CD4-positive, alpha-beta T cell treated with Interleukin-6 for 4 hours (primary cell): ENCODE measurements around the gene ATF6.

Source experiments
- DNase-seq: peaks from one replicate; pipeline ENCODE4 v3.0.0-alpha.2; 2020; ENCODE audit warnings: mixed read lengths

ATF6 gene

GRCh38 chr1:161945306-161946060 is 179.4 kb downstream of the ATF6 start:
- no peak for DNase-seq

DNA sequence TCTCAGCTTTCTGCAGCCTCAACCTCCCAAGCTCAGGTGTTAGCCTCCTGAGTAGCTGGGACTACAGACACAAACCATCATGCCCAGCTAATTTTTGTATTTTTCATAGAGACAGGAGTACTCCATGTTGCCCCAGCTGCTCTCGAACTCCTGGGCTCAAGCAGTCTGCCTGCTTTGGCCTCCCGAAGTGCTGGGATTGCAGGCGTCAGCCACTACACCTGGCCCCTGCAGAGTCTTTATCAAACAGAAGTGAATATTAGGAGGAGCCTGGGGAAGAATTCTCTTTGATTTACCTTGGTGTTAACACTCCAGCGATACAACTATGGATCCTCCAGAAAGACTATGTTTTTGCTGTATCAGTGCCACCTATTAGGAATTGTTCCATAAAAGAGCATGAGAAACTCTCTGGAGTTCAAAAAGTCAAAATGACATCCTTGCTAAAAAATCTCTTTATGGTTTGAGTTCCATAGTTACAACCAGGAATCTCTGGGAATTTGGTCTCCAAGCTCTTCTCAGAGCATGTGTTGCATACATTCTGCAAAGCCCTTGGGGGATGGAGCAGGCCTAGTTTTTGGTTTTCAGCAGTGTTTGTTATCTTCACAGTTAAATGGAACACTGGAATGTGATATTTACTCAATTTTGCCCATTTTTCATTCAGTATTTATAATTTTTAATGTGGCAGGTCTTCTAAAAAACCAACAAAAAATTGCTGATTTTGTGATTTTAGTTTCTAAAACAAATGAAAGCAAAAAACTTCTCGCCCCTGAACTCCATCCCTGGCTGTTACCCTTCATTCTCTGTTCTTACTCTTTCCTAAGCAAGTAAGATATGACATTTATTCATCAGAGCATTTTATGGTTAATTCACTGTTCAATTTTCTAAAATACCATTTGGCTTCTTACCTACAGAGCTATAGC is 180.2 kb downstream of the ATF6 start:
- DNase-seq: no peak

DNA sequence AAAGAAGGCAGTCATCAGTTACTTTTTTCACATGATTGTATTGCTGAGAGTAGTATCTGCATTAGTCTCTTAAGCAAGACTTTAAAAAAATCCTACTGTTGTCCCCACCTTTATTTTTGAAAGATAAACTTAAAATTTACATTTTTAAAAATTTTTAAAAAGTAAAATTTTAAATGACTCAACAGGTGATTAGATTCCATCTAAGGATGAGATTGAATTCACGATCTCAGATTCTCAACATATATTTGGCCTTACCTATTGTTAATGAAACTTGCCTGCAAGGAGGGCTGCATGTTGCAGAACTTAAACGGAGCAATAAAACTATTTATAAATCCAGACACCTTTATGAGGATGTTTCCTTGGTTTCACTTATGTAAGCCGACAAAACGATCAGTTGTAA is 182.3 kb downstream of the ATF6 start:
- DNase-seq: no peak

GRCh38 chr1:161949548-161949947 is 183.4 kb downstream of the ATF6 start:
- no peak for DNase-seq

DNA sequence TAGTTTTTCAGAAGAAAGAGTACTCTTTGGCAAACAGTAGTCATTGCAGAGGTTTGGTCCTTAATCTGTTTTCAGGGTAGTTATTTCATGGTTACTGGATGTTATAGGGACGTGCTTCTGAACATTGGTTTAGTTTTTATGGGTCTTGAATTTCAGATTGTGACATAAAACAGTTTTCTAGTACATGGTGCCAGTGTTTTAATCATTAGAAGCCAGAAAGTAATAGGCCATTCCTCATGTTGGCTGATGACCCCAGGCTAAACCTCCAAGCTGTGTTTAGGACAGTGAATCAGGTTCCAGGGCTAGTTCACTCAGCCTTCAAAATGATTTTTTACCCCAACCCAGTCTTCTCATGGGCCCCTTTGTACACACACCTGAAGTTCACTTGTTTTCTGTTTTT is 184.3 kb downstream of the ATF6 start:
- no peak for DNase-seq

- DNase-seq: no peak
Observed at GRCh38 chr1:161951646-161952045, 185.5 kb downstream of the ATF6 start.

DNA sequence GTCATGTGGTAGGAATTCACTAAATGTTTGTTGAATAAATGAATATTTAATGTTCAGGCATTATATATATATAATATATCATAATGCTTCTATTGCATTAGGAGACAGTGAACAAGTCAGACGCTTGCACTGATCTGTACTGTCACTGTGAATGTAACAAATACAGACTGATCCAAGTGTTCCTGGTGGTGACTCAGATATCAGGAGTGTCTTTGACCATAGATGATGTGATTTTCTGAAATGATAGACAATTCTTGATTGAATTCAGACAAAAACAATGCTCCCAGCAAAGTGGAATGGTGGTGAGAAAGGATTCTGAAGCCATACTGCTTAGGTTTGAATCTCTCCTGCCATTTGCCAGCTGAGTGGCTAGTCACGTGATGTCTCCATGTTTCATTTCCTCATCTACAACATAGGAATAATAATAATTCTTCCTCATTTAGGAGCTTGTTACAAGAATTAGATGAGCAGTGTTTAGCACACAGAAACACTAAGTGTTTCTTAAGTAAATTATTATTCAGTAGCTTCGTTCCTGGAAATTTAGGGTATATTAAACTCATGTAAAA is 186.6 kb downstream of the ATF6 start:
- DNase-seq: no peak

DNA sequence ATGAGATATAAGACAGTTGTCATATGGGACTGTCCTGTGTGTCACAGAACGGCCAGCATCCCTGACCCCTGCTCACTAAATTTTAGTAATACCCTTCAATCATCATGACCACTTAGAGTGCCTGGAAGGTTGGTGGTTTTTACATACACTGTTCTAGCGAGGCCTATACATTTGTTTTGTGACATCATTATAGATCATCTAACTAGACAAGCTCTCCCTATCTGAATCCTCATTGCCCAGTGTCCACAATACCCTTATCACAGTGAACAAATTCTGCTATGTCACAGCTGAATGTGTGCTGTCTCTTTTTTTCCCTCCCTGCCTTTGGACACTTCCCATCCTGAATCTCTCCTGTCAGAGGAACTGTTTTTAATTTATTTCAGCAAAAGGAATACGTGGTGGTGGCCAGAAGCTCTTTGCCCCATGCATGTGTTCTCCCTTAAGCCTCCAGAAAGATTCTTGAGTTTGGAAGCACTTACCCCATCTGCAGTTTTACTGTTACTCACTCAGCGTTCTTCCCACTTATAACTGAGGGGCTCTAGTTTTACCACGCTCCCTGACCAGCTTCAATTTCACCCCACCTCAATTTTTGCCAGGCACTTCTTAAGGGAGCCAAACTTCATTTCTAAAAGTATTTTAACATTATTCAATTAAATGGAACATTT is 187.3 kb downstream of the ATF6 start:
- no peak for DNase-seq

DNA sequence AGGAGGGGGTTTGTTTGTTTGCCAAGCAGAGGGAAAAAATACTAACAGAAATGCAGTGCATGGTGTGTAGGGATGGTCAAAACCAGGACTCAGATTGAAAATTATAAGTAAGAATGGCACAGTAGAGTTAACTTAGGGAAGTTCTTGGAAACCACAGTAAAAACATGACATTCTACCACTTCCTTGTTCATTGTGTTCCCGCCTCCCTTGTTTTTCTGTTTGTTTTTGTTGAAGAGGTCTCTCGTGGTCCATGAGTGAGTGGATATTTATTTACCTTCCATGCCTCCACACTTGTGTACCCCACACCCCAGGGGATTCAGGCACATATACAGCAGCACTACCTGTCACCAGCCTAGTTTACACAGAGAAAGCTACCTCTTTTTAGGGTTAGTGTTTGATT is 187.9 kb downstream of the ATF6 start:
- DNase-seq: no peak

- DNase-seq: no peak
Observed at GRCh38 chr1:161954466-161954865, 188.3 kb downstream of the ATF6 start.

GRCh38 chr1:161955606-161956005 is 189.5 kb downstream of the ATF6 start:
- no peak for DNase-seq

DNA sequence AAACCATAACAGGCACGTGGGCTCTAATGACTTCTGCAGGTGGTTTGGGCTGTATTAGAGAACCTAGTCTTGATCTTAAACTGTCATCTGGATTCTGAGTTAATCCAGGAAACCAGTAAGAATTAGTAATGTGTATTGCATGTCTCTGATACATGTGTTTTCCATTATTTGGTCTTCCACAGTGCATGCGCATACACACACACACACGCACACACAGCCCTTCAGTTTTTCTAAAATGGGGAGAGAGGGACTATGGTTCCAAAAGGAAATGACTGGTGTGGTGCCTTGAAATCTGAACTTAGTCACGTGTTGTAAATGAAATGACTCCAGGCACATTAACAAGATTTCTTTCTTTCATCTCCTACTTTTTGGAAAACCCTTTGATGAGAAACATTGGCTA is 190.0 kb downstream of the ATF6 start:
- no peak for DNase-seq

- no peak for DNase-seq
Observed at GRCh38 chr1:161956930-161957329, 190.8 kb downstream of the ATF6 start.

DNA sequence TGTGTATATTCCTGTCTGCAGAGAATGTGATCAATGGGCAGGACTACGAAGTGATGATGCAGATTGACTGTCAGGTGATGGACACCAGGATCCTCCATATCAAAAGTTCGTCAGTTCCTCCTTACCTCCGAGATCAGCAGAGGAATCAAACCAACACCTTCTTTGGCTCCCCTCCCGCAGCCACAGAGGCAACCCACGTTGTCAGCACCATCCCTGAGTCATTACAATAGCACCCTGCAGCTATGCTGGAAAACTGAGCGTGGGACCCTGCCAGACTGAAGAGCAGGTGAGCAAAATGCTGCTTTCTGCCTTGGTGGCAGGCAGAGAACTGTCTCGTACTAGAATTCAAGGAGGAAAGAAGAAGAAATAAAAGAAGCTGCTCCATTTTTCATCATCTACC is 192.3 kb downstream of the ATF6 start:
- no peak for DNase-seq

DNA sequence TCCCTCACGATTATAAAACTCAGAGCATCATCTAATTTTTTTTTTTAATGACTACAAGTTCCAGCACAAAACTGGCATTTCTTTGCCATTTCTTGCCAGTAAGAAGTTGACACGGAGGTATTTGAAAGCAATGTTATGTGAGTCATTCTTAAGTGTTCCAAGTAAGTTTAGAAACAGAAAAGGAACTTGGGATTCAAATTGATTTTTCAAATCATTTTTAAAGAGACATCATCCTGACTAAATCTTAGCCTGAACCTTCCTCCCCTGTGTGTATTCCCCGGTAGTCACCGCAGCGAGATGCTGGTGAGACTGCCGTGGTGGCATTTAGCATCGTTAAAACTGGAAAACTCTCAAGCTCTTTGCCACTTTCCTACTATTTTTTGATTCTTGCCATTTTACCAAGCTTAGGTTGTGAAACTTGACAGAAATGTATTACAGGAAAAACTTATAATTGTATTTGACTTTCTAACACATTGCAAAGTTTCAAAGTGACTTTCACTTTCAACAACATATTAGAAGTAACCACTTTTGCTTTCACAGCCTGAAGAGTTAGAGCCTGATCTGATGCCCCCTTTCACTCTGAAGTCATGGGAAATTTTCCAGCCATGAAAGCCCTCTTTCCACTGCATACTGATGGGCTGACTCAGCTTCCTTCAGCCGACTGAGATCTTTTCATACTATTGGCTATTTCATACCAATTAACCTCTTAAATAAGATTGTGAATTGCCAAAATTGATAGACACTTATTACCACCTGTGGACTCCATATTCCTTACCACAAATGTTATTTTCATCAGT is 196.2 kb downstream of the ATF6 start:
- DNase-seq: no peak

GRCh38 chr1:161966067-161966466 is 199.9 kb downstream of the ATF6 start:
- DNase-seq: no peak

- no peak for DNase-seq
Observed at GRCh38 chr1:161970036-161970435, 203.9 kb downstream of the ATF6 start.

- no peak for DNase-seq
Observed at GRCh38 chr1:161970633-161971032, 204.5 kb downstream of the ATF6 start.

DNA sequence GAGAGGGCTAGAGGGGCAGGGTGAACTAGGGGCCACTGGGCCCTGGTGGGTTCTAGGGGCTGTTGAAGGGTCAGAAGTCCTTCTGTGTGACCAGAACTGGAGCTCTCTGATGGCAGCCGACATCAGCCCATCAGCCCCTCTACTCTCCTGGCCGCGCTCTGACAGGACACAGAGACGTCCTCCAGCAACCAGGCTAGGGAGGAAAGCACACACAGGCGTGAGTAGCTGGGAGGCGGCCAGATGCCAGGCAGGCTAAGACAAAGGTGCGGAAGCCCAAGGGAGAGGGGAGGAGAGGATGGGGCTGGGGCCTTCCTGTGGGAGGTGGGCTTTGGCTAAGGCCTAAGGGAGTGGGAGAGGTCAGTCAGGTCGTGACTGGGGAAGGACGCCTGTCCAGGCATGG is 206.7 kb downstream of the ATF6 start:
- DNase-seq: no peak

DNA sequence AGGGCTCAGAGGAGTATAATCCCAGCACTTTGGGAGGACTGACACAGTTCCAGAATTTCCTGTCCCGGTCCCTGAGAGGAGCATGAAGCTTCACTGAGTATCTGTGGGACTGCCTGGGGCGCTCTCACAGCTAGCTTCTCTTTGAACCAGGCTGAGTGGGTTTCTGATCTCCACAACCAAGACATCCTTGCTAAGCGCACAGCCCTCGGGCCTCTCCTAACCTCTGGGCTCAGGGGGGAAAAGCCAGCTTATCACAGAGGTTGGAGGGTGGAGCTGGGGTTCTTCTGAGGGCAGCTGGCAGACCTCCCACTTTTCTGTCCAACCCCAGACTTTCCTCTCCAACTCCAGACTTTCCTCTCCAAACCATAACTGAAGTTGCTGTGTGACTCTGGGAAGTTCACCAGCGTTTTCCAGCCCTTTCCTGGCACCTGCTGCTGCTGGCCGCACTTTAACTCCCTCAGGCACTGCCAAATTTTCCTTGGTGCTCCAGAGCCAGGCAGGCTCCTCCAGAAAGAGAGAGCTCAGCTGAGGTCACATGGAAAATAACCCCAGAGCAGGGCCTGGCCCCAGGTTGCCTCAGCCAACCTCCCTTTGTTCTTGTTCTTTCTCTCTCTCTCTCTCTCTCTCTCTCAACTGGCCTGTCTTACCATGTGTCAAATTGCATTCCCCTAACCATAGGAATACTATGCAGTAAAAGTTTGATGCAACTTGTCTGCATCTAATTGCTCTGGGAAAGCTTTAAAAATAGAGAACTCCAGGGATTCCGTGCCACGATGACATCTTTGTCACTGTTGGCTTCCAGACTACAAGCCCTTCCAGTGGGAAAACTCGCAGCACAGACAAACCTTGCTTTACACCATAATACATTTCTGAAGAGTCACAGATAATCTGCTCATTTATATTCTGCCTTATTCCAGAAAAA is 208.1 kb downstream of the ATF6 start:
- no peak for DNase-seq
